H1 (cell line): Measurements from ENCODE around the gene CHRNA5. TPM values are rescaled to one million over a fixed set of nuclear protein-coding genes. Genes with fewer than 3 reads are reported as not detected.

Experiments used
- CTCF ChIA-PET: fragments of 300-600 bp; sonication (Branson Sonifier 250); formaldehyde crosslinking; loops from one replicate; lab custom pipeline; 2021; ENCODE audit not compliant: partially characterized antibody; lab: Charles Lee
- POLR2A ChIA-PET: fragments of 300-600 bp; sonication (Branson Sonifier 250); formaldehyde crosslinking; loops from one replicate; lab custom pipeline; 2021; ENCODE audit warnings: inconsistent platforms; ENCODE audit not compliant: partially characterized antibody; lab: Charles Lee
- DNase-seq, 2 experiments: peaks; one replicate each; pipeline versions ENCODE4 v3.0.0 to v3.0.0-alpha.2; 2010 to 2022; ENCODE audit warnings: low spot score in 2 of 2, low read depth in 1 of 2, mixed read lengths in 1 of 2
- FAIRE-seq: peaks from 2 replicates; lab custom pipeline; 2011; peaks lifted over from hg19 to GRCh38; lab: Jason Lieb, UNC
- H2AFZ ChIP-seq: 2 replicates; pipeline ENCODE4 v1.8.1; 2012; ENCODE audit warnings: low read length, inconsistent platforms
- H2AK5ac ChIP-seq: 2 replicates; pipeline ENCODE4 v1.6.1; 2013; ENCODE audit warnings: low read depth, low read length
- H2BK120ac ChIP-seq: replicated peaks from 2 replicates; pipeline ENCODE3; 2013; ENCODE audit warnings: low read depth, low read length, inconsistent platforms
- H2BK12ac ChIP-seq: 2 replicates; pipeline ENCODE4 v1.6.1; 2013; ENCODE audit warnings: low read depth, low read length
- H2BK15ac ChIP-seq: 2 replicates; pipeline ENCODE4 v1.6.1; 2013; ENCODE audit warnings: low read length
- H2BK20ac ChIP-seq: 2 replicates; pipeline ENCODE4 v1.6.1; 2013; ENCODE audit warnings: low read length
- H2BK5ac ChIP-seq: 2 replicates; pipeline ENCODE4 v1.6.1; 2013; ENCODE audit warnings: low read depth, low read length
- H3K14ac ChIP-seq: 2 replicates; pipeline ENCODE4 v1.6.1; 2013; ENCODE audit warnings: inconsistent platforms; ENCODE audit not compliant: insufficient read length
- H3K18ac ChIP-seq: 2 replicates; pipeline ENCODE4 v1.6.1; 2013; ENCODE audit warnings: low read length; ENCODE audit errors: extremely low read depth
- H3K23ac ChIP-seq: 2 replicates; pipeline ENCODE4 v1.6.1; 2013; ENCODE audit warnings: inconsistent platforms; ENCODE audit not compliant: insufficient read length
- H3K23me2 ChIP-seq: 2 replicates; pipeline ENCODE4 v1.6.1; 2013; ENCODE audit warnings: low read depth, low read length
- H3K27ac ChIP-seq: 2 replicates; pipeline ENCODE4 v1.6.1; 2011; ENCODE audit warnings: low read depth, low read length, inconsistent platforms
- H3K27me3 ChIP-seq, 4 experiments: replicated peaks in 1 of 4; 1 replicate in 1 of 4; 2 replicates in 3 of 4; pipeline versions ENCODE4 v1.6.1 to v1.8.1; 2011 to 2013; ENCODE audit warnings: low read length in 3 of 4, mild to moderate bottlenecking in 3 of 4, inconsistent platforms in 2 of 4, mixed read lengths in 2 of 4, moderate library complexity in 1 of 4; ENCODE audit not compliant: control insufficient read depth in 3 of 4, insufficient read depth in 3 of 4; ENCODE audit errors: extremely low read depth in 1 of 4
- H3K36me3 ChIP-seq, 4 experiments: 2 replicates each; pipeline versions ENCODE4 v1.6.1 to v1.8.1; 2011 to 2013; ENCODE audit warnings: mild to moderate bottlenecking in 4 of 4, low read length in 3 of 4, moderate library complexity in 2 of 4, control low read depth in 1 of 4, inconsistent platforms in 1 of 4; ENCODE audit not compliant: insufficient read depth in 4 of 4, control insufficient read depth in 2 of 4
- H3K4ac ChIP-seq: replicated peaks from 2 replicates; pipeline ENCODE3; 2013; ENCODE audit warnings: low read length, low read depth, mixed read lengths, inconsistent platforms; ENCODE audit not compliant: insufficient read length
- H3K4me1 ChIP-seq, 4 experiments: replicated peaks in 1 of 4; 1 replicate in 1 of 4; 2 replicates in 3 of 4; pipeline versions ENCODE4 v1.6.1 to v1.8.1; 2011 to 2013; ENCODE audit warnings: low read length in 3 of 4, inconsistent platforms in 2 of 4, mixed read lengths in 1 of 4; ENCODE audit not compliant: insufficient read depth in 4 of 4, control insufficient read depth in 3 of 4
- H3K4me2 ChIP-seq, 2 experiments: 2 replicates each; pipeline versions ENCODE4 v1.6.1 to v1.8.1; 2011 to 2013; ENCODE audit warnings: low read depth in 2 of 2, low read length in 2 of 2, control low read depth in 1 of 2, inconsistent platforms in 1 of 2, mild to moderate bottlenecking in 1 of 2; ENCODE audit not compliant: insufficient read depth in 1 of 2
- H3K4me3 ChIP-seq, 4 experiments: fragments of 200-600, 300-600 bp in 1 of 4; sonication (generic), shearing (Covaris generic), sonication (Bioruptor Twin) in 1 of 4; 2 replicates each; pipeline versions ENCODE4 v1.5.1 to v1.8.1; 2011 to 2016; ENCODE audit warnings: low read length in 4 of 4, low read depth in 3 of 4, control low read depth in 2 of 4, inconsistent platforms in 2 of 4, mild to moderate bottlenecking in 2 of 4, mixed read lengths in 1 of 4, moderate library complexity in 1 of 4; ENCODE audit not compliant: insufficient read depth in 2 of 4; ENCODE audit errors: extremely low read depth in 1 of 4
- H3K56ac ChIP-seq: replicated peaks from 2 replicates; pipeline ENCODE3; 2013; ENCODE audit warnings: low read depth, mild to moderate bottlenecking, mixed read lengths, low read length, inconsistent platforms; ENCODE audit not compliant: insufficient read length
- H3K79me1 ChIP-seq: 2 replicates; pipeline ENCODE4 v1.6.1; 2013; ENCODE audit warnings: low read depth, low read length, control low read depth
- H3K79me2 ChIP-seq, 2 experiments: 2 replicates each; pipeline versions ENCODE4 v1.6.1 to v1.8.1; 2012 to 2013; ENCODE audit warnings: low read length in 2 of 2, mild to moderate bottlenecking in 2 of 2, inconsistent platforms in 1 of 2; ENCODE audit not compliant: insufficient read depth in 2 of 2, control insufficient read depth in 1 of 2
- H3K9ac ChIP-seq, 4 experiments: replicated peaks in 1 of 4; 1 replicate in 1 of 4; 2 replicates in 3 of 4; pipeline versions ENCODE4 v1.6.1 to v1.8.1; 2011 to 2013; ENCODE audit warnings: low read depth in 3 of 4, low read length in 3 of 4, control low read depth in 2 of 4, mild to moderate bottlenecking in 2 of 4, moderate library complexity in 2 of 4, inconsistent platforms in 1 of 4; ENCODE audit errors: extremely low read depth in 1 of 4
- H3K9me3 ChIP-seq, 2 experiments: 2 replicates each; pipeline versions ENCODE4 v1.6.1 to v1.8.1; 2012 to 2013; ENCODE audit warnings: mild to moderate bottlenecking in 2 of 2, moderate library complexity in 2 of 2, control low read depth in 1 of 2, inconsistent platforms in 1 of 2, low read depth in 1 of 2, low read length in 1 of 2, mixed read lengths in 1 of 2; ENCODE audit not compliant: insufficient read depth in 2 of 2
- H4K20me1 ChIP-seq, 2 experiments: replicated peaks in 1 of 2; 2 replicates each; pipeline versions ENCODE3 to v1.8.1; 2011 to 2013; ENCODE audit warnings: inconsistent platforms in 2 of 2, low read length in 2 of 2, mild to moderate bottlenecking in 1 of 2; ENCODE audit not compliant: insufficient read depth in 2 of 2, control insufficient read depth in 1 of 2
- H4K5ac ChIP-seq: 2 replicates; pipeline ENCODE4 v1.6.1; 2013; ENCODE audit warnings: low read length, low read depth, mixed read lengths, inconsistent platforms; ENCODE audit not compliant: insufficient read length
- H4K8ac ChIP-seq: 2 replicates; pipeline ENCODE4 v1.8.0; 2013; ENCODE audit warnings: mild to moderate bottlenecking, moderate library complexity, low read length, inconsistent platforms; ENCODE audit not compliant: insufficient read depth; ENCODE audit errors: extremely low read depth
- H4K91ac ChIP-seq: replicated peaks from 2 replicates; pipeline ENCODE3; 2013; ENCODE audit warnings: low read length, mixed read lengths, inconsistent platforms; ENCODE audit not compliant: insufficient read length
- BACH1 ChIP-seq: IDR thresholded peaks from 2 replicates; pipeline ENCODE4 v1.6.1; 2012; ENCODE audit warnings: low read length, improper control_type of control experiment
- FOSL1 ChIP-seq: IDR thresholded peaks from 2 replicates; pipeline ENCODE4 v1.6.1; 2011; ENCODE audit warnings: mild to moderate bottlenecking, low read depth, low read length, moderate library complexity; ENCODE audit not compliant: insufficient read depth
- MAFK ChIP-seq: IDR thresholded peaks from 2 replicates; pipeline ENCODE4 v1.6.1; 2012; ENCODE audit warnings: low read depth, mild to moderate bottlenecking, improper control_type of control experiment, low read length
- NRF1 ChIP-seq: IDR thresholded peaks from 2 replicates; pipeline ENCODE4 v1.6.1; 2011; ENCODE audit warnings: mild to moderate bottlenecking, low read depth, low read length, improper control_type of control experiment
- SP2 ChIP-seq: IDR thresholded peaks from 2 replicates; pipeline ENCODE4 v1.6.1; 2012; ENCODE audit warnings: mild to moderate bottlenecking, low read length, inconsistent platforms
- SRF ChIP-seq: IDR thresholded peaks from 2 replicates; pipeline ENCODE4 v1.6.1; 2011; ENCODE audit warnings: mild to moderate bottlenecking, low read depth, low read length, moderate library complexity
- TAF7 ChIP-seq: optimal IDR thresholded peaks from 2 replicates; pipeline ENCODE3; 2011; ENCODE audit warnings: low read depth, mild to moderate bottlenecking, inconsistent platforms, low read length, moderate library complexity, borderline replicate concordance
- YY1 ChIP-seq: IDR thresholded peaks from 2 replicates; pipeline ENCODE4 v1.6.1; 2011; ENCODE audit warnings: low read depth, mild to moderate bottlenecking, low read length
- ZNF274 ChIP-seq: IDR thresholded peaks from 2 replicates; pipeline ENCODE4 v1.7.0; 2012; ENCODE audit warnings: low read length, borderline replicate concordance; ENCODE audit errors: extremely low read depth
- WGBS, 2 experiments: shearing (Covaris generic) in 1 of 2; methylation state at CpG; one replicate each; pipeline versions ENCODE4 v1.1.6 to v1.1.7; 2013 to 2015; ENCODE audit warnings: low lambda C conversion rate in 2 of 2, mixed read lengths in 2 of 2, inconsistent platforms in 1 of 2, low coverage in 1 of 2, missing lambda C conversion rate in 1 of 2; ENCODE audit not compliant: insufficient replicate concordance in 2 of 2, insufficient coverage in 1 of 2, insufficient read length in 1 of 2; ENCODE audit errors: extremely low coverage in 1 of 2, missing lambda C conversion rate in 1 of 2; 5-methylcytosine and 5-hydroxymethylcytosine counted together
- polyA plus RNA-seq, 7 experiments: library from polyadenylated mRNA; depleted of rRNA in 3 of 7; stranded (reverse) in 5 of 7; unstranded in 2 of 7; fragments of >200 nt in 5 of 7; fragments of 200-250 nt in 2 of 7; gene quantifications; 1 replicate in 5 of 7; 2 replicates in 1 of 7; 4 replicates in 1 of 7; pipeline versions ENCODE4 v1.2.1 to v1.2.3, GENCODE V29; 2011 to 2013; ENCODE audit warnings: missing spikeins in 2 of 7, mixed read lengths in 2 of 7
- total RNA-seq: library from RNA; stranded (reverse); fragmentation: NEBNext Ultra II Directional; extraction: Animal tissue kit (Norgen Biotek cat#: 25700); gene quantifications from 2 replicates; pipeline ENCODE4 v1.2.1, GENCODE V29; 2021
- TF ChIP-seq, protein P1 (sequence below): IDR thresholded peaks from 2 replicates; pipeline ENCODE4 v1.6.1; 2012; ENCODE audit warnings: low read length, inconsistent platforms

CHRNA5 gene
- total and polyA plus RNA-seq, 2 of the 8 experiments (the other 6 are each of a cell fraction or from before 2014, with no cell fraction given) = 13.5 to 31.4 TPM

DNA sequence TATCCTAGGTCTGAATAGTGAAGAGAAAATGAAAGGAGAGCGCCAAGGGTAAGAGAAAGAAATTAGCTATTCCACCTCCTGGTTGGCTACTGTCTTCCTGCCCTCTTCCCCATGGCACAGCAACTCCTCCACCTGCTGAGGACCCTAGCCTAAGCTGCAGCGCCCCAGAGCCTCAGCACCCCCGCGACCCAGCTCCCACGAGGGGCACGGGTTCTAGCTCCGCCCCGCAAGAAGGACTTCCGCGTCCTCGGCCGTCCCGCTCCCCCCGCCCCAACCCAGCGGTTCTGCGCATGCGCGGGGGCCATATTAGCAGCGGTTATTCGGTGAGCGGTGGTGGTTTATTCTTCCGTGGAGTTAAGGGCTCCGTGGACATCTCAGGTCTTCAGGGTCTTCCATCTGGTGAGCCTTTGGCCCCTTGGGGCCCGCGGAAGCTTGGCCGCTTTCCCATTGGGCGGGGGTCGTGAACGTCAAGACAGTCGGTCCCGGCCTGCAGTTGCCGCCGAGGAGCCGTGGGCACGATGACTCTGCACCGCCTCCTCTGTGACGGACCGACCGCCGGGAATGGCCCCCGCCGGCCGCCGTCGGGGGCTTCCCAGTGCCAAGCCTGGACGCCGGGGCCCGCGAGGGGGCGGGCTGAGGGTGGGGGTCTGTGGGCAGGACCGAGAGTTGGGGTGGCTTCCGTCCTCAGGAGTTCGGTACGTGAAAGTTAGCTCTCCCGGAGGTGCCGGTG is 25.0 kb upstream of the CHRNA5 start, which contains the start of gene PSMA4:
PSMA4 (plus strand) TSS at position 304 of the 730 bp plus-strand sequence. CDS start 1,484 bp downstream, outside the sequence.
- Histone ChIP-seq H3K27ac (peak within 1 kb of the TSS; percentile 92), H3K4ac (no peak within 1 kb of the TSS), H3K79me2 (peaks cover 0 to 22% of the 10 kb centered on the region in 2 experiments; a peak in 2 of 4 replicates), H2BK120ac (no peak within 1 kb of the TSS), H2BK20ac (no peak within 1 kb of the TSS), H3K56ac (peak within 1 kb of the TSS; percentile 94), H3K4me3 (peak within 1 kb of the TSS; percentile 82 to 93 (median 92)), H4K20me1 (no peaks in the 10 kb centered on the region), H3K79me1 (peaks cover 3% of the 10 kb centered on the region), H2BK5ac (peak within 1 kb of the TSS; percentile 89), H2BK15ac (no peak within 1 kb of the TSS), H3K9ac (peak within 1 kb of the TSS; percentile 55 to 92 (median 88)), H3K14ac (no peak within 1 kb of the TSS), H3K4me1 (peaks cover 0 to 3% (median 1%) of the 10 kb centered on the region in 4 experiments; a peak in 3 of 7 replicates), H2AFZ (peak within 1 kb of the TSS; percentile 92), H4K8ac (peak within 1 kb of the TSS; percentile 97), H3K18ac (peak within 1 kb of the TSS; percentile 91), H3K36me3 (peaks cover 5 to 33% (median 9%) of the 10 kb centered on the region in 4 experiments; a peak in 7 of 8 replicates), H3K9me3 (no peaks in the 10 kb centered on the region), H3K23me2 (peaks cover 3% of the 10 kb centered on the region; the same call in 1 of the 2 replicates), H3K4me2 (peak within 1 kb of the TSS; percentile 78 to 94), H3K27me3 (no peaks in the 10 kb centered on the region), H4K5ac (peak within 1 kb of the TSS; percentile 100), H4K91ac (peak within 1 kb of the TSS; percentile 96), H2BK12ac (no peak within 1 kb of the TSS), H3K23ac (no peak within 1 kb of the TSS), H2AK5ac (no peak within 1 kb of the TSS)
- WGBS, 2 experiments = 2% methylated on average over 44 of the region's 56 CpGs; no CpG with 5 or more reads in 1 of the 2 experiments
- FAIRE-seq (no peak), DNase-seq (peak; percentile 38 to 96)
- POLR2A ChIA-PET = interaction anchor here (0.8 to 2.9 kb wide), 14 partner anchors 9 to 242 kb away, joined by 3 to 17 read pairs (median 4); partner anchors contain the start of genes CHRNA5, HYKK and IREB2
- CTCF ChIA-PET = interaction anchor here (0.6 to 2.4 kb wide), 7 partner anchors 17 to 232 kb away, joined by 3 to 7 read pairs (median 4); partner anchors contain the start of genes CHRNA5 and HYKK
- TF ChIP-seq SP2 = no peak
- TF ChIP-seq TAF7 = peak; percentile 82
- TF ChIP-seq SRF = no peak
- TF ChIP-seq ZNF274 = no peak
- TF ChIP-seq FOSL1 = no peak
- peak; percentile 82 for TF ChIP-seq NRF1
- TF ChIP-seq, protein P1, sequence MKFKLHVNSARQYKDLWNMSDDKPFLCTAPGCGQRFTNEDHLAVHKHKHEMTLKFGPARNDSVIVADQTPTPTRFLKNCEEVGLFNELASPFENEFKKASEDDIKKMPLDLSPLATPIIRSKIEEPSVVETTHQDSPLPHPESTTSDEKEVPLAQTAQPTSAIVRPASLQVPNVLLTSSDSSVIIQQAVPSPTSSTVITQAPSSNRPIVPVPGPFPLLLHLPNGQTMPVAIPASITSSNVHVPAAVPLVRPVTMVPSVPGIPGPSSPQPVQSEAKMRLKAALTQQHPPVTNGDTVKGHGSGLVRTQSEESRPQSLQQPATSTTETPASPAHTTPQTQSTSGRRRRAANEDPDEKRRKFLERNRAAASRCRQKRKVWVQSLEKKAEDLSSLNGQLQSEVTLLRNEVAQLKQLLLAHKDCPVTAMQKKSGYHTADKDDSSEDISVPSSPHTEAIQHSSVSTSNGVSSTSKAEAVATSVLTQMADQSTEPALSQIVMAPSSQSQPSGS = 0 out of 2 replicates have a peak, but pooled peaks have one; percentile 43
- peak; percentile 60; the same call in 1 of the 2 replicates for TF ChIP-seq BACH1
- no peak; the same call in 1 of the 2 replicates for TF ChIP-seq MAFK
- peak; percentile 93 for TF ChIP-seq YY1
